Muscle of leg (tissue), 11 donors: ENCODE results near the gene SMCO4. TPM values are rescaled to one million over a fixed set of nuclear protein-coding genes. Genes with fewer than 3 reads are reported as not detected.
A peak's percentile ranks its signal among the peaks of the same experiment; 100 is the strongest.

Experiments used
- DNase-seq: peaks from one replicate; pipeline ENCODE4 v3.0.0; 2013
- H3K27ac ChIP-seq: one replicate; pipeline ENCODE4 v1.5.1; 2013; ENCODE audit warnings: mild to moderate bottlenecking, low read length, control low read depth
- H3K27me3 ChIP-seq: one replicate; pipeline ENCODE4 v1.6.1; 2013; ENCODE audit warnings: low read length; ENCODE audit not compliant: control insufficient read depth, insufficient read depth
- H3K36me3 ChIP-seq: one replicate; pipeline ENCODE4 v1.6.1; 2013; ENCODE audit warnings: low read length; ENCODE audit not compliant: control insufficient read depth, insufficient read depth
- H3K4me1 ChIP-seq: one replicate; pipeline ENCODE4 v1.6.1; 2013; ENCODE audit warnings: low read length; ENCODE audit not compliant: control insufficient read depth, insufficient read depth
- H3K4me3 ChIP-seq: one replicate; pipeline ENCODE4 v1.5.1; 2013; ENCODE audit warnings: low read length, control low read depth
- H3K9me3 ChIP-seq: replicated peaks from 2 replicates; pipeline ENCODE4 v1.6.1; 2013; ENCODE audit warnings: low read depth, low read length; ENCODE audit not compliant: control insufficient read depth
- WGBS: methylation state at CpG from one replicate; pipeline ENCODE4 v1.1.5; 2013; ENCODE audit warnings: missing lambda C conversion rate; ENCODE audit not compliant: insufficient coverage; 5-methylcytosine and 5-hydroxymethylcytosine counted together
- polyA plus RNA-seq, 8 donors: library from polyadenylated mRNA; unstranded; fragments of 120-200 nt; gene quantifications; one replicate each; pipeline versions ENCODE4 v1.2.1 to v1.2.3, GENCODE V29; 2013; ENCODE audit warnings: inconsistent platforms in 1 of 8, low replicate concordance in 1 of 8; ENCODE audit not compliant: insufficient read length in 8 of 8, insufficient read depth in 1 of 8
- total RNA-seq: library from RNA; stranded (reverse); fragments of 120-200 nt; gene quantifications from one replicate; pipeline ENCODE4 v1.2.4, GENCODE V29; 2013

The SMCO4 gene
- total and polyA plus RNA-seq, 9 donors: 6.5 to 15.6 (median 12.9) TPM

- peak; percentile 28 for DNase-seq
- no peaks in the 10 kb centered on the region for H3K36me3 ChIP-seq
- peaks cover 53% of the 10 kb centered on the region for H3K4me1 ChIP-seq
- peak overlapping the region; percentile 83 for H3K27ac ChIP-seq
- 61% methylated on average over 2 of the region's 9 CpGs for WGBS
- H3K27me3 ChIP-seq: no peaks in the 10 kb centered on the region
- no peak overlapping the region for H3K4me3 ChIP-seq
- H3K9me3 ChIP-seq: no peaks in the 10 kb centered on the region
Measured at GRCh38 chr11:93529707-93530467, 13.3 kb downstream of the SMCO4 start.

GRCh38 chr11:93528757-93529645, 14.2 kb downstream of the SMCO4 start:
- H3K27ac ChIP-seq: peak overlapping the region; percentile 83
- DNase-seq: peak; percentile 74
- H3K4me3 ChIP-seq: no peak overlapping the region
- no peaks in the 10 kb centered on the region for H3K36me3 ChIP-seq
- H3K9me3 ChIP-seq: no peaks in the 10 kb centered on the region
- no CpG with 5 or more reads among the region's 10 CpGs for WGBS
- no peaks in the 10 kb centered on the region for H3K27me3 ChIP-seq
- peaks cover 55% of the 10 kb centered on the region for H3K4me1 ChIP-seq

- H3K36me3 ChIP-seq: no peaks in the 10 kb centered on the region
- peaks cover 55% of the 10 kb centered on the region for H3K4me1 ChIP-seq
- H3K9me3 ChIP-seq: no peaks in the 10 kb centered on the region
- no peak overlapping the region for H3K4me3 ChIP-seq
- DNase-seq: peak; percentile 84
- no CpG with 5 or more reads among the region's 4 CpGs for whole genome bisulfite sequencing
- peak overlapping the region; percentile 83 for H3K27ac ChIP-seq
- no peaks in the 10 kb centered on the region for H3K27me3 ChIP-seq
Measured at GRCh38 chr11:93528252-93528651, 14.9 kb downstream of the SMCO4 start.

GRCh38 chr11:93526641-93527583, 16.3 kb downstream of the SMCO4 start:
- Histone ChIP-seq H3K27ac (no peak overlapping the region), H3K4me3 (no peak overlapping the region), H3K9me3 (no peaks in the 10 kb centered on the region), H3K4me1 (peaks cover 55% of the 10 kb centered on the region), H3K36me3 (peaks cover 4% of the 10 kb centered on the region), H3K27me3 (no peaks in the 10 kb centered on the region)
- 97% methylated on average over 3 of the region's 8 CpGs for WGBS
- no peak for DNase-seq

- DNase-seq: no peak
- Histone ChIP-seq H3K4me1 (peaks cover 55% of the 10 kb centered on the region), H3K27me3 (no peaks in the 10 kb centered on the region), H3K27ac (no peak overlapping the region), H3K4me3 (no peak overlapping the region), H3K36me3 (peaks cover 4% of the 10 kb centered on the region), H3K9me3 (no peaks in the 10 kb centered on the region)
- 70% methylated on average over 2 of the region's 3 CpGs for WGBS
Measured at GRCh38 chr11:93526346-93526633, 16.9 kb downstream of the SMCO4 start.

GRCh38 chr11:93525601-93526345, 17.4 kb downstream of the SMCO4 start:
- 41% methylated on average over 6 of the region's 7 CpGs for WGBS
- peaks cover 56% of the 10 kb centered on the region for H3K4me1 ChIP-seq
- no peak overlapping the region for H3K4me3 ChIP-seq

GRCh38 chr11:93524858-93525257, 18.3 kb downstream of the SMCO4 start:
- 80% methylated on average over 1 of the region's 2 CpGs for WGBS
- Histone ChIP-seq H3K9me3 (no peaks in the 10 kb centered on the region), H3K36me3 (peaks cover 4% of the 10 kb centered on the region), H3K27ac (no peak overlapping the region), H3K4me3 (no peak overlapping the region), H3K4me1 (peaks cover 47% of the 10 kb centered on the region), H3K27me3 (no peaks in the 10 kb centered on the region)
- DNase-seq: no peak

More at GRCh38 chr11:93525601-93526345, 17.4 kb downstream of the SMCO4 start:
- no peaks in the 10 kb centered on the region for H3K9me3 ChIP-seq
- H3K27me3 ChIP-seq: no peaks in the 10 kb centered on the region
- no peak overlapping the region for H3K27ac ChIP-seq
- peak; percentile 59 for DNase-seq
- H3K36me3 ChIP-seq: peaks cover 4% of the 10 kb centered on the region

- H3K27me3 ChIP-seq: no peaks in the 10 kb centered on the region
- DNase-seq: no peak
- no peaks in the 10 kb centered on the region for H3K9me3 ChIP-seq
- WGBS: 90% methylated on average over 4 of the region's 6 CpGs
- peaks cover 40% of the 10 kb centered on the region for H3K4me1 ChIP-seq
- no peak overlapping the region for H3K4me3 ChIP-seq
- H3K27ac ChIP-seq: no peak overlapping the region
- H3K36me3 ChIP-seq: peaks cover 4% of the 10 kb centered on the region
Measured at GRCh38 chr11:93524173-93524536, 19.0 kb downstream of the SMCO4 start.

- Histone ChIP-seq H3K36me3 (peaks cover 4% of the 10 kb centered on the region), H3K27ac (no peak overlapping the region), H3K27me3 (no peaks in the 10 kb centered on the region), H3K9me3 (no peaks in the 10 kb centered on the region), H3K4me3 (no peak overlapping the region), H3K4me1 (peaks cover 15% of the 10 kb centered on the region)
- WGBS: 78% methylated on average over 3 of the region's 5 CpGs
- DNase-seq: no peak
Measured at GRCh38 chr11:93520726-93521509, 22.3 kb downstream of the SMCO4 start.
